Bronchial epithelial cell (primary cell): ENCODE results near the gene ISG15. TPM values are rescaled to one million over a fixed set of nuclear protein-coding genes. Genes with fewer than 3 reads are reported as not detected.

Experiments
- DNase-seq: peaks from one replicate; pipeline ENCODE4 v3.0.0-alpha.2; 2010; ENCODE audit warnings: low read depth
- FAIRE-seq: peaks from 2 replicates; lab custom pipeline; 2011; peaks lifted over from hg19 to GRCh38; lab: Jason Lieb, UNC
- H3K27me3 ChIP-seq: 2 replicates; pipeline ENCODE4 v1.5.1; 2011; ENCODE audit warnings: low read length; ENCODE audit not compliant: control insufficient read depth, insufficient read depth
- H3K36me3 ChIP-seq: 2 replicates; pipeline ENCODE4 v1.5.1; 2011; ENCODE audit warnings: low read length; ENCODE audit not compliant: control insufficient read depth, insufficient read depth
- H3K4me3 ChIP-seq: 2 replicates; pipeline ENCODE4 v1.5.1; 2011; ENCODE audit warnings: mild to moderate bottlenecking, low read depth, low read length, control low read depth
- total RNA-seq: library from RNA; depleted of rRNA; stranded (reverse); fragments of >200 nt; gene quantifications from 2 replicates; pipeline ENCODE4 v1.2.1, GENCODE V29; 2014
- TF ChIP-seq, protein P1 (sequence below): IDR thresholded peaks from 2 replicates; pipeline ENCODE4 v1.5.1; 2011; ENCODE audit warnings: mild to moderate bottlenecking, moderate library complexity, low read length, control low read depth, inconsistent platforms; ENCODE audit not compliant: insufficient read depth, severe bottlenecking

ISG15 gene
- total RNA-seq, 1 donor from 2014 or later, result 18.2 TPM

GRCh38 chr1:1062348-1063163, 49.3 kb downstream of the ISG15 start:
- DNase-seq (no peak), FAIRE-seq (no peak)
- Histone ChIP-seq H3K36me3 (no peaks in the 10 kb centered on the region), H3K27me3 (peaks cover 1% of the 10 kb centered on the region), H3K4me3 (no peak overlapping the region)
- TF ChIP-seq, protein P1, sequence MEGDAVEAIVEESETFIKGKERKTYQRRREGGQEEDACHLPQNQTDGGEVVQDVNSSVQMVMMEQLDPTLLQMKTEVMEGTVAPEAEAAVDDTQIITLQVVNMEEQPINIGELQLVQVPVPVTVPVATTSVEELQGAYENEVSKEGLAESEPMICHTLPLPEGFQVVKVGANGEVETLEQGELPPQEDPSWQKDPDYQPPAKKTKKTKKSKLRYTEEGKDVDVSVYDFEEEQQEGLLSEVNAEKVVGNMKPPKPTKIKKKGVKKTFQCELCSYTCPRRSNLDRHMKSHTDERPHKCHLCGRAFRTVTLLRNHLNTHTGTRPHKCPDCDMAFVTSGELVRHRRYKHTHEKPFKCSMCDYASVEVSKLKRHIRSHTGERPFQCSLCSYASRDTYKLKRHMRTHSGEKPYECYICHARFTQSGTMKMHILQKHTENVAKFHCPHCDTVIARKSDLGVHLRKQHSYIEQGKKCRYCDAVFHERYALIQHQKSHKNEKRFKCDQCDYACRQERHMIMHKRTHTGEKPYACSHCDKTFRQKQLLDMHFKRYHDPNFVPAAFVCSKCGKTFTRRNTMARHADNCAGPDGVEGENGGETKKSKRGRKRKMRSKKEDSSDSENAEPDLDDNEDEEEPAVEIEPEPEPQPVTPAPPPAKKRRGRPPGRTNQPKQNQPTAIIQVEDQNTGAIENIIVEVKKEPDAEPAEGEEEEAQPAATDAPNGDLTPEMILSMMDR, result no peak

- TF ChIP-seq, protein P1, result no peak
- peaks cover 1% of the 10 kb centered on the region for H3K27me3 ChIP-seq
- FAIRE-seq (no peak), DNase-seq (no peak)
- no peaks in the 10 kb centered on the region for H3K36me3 ChIP-seq
- H3K4me3 ChIP-seq, result peak overlapping the region; percentile 3
Observed at GRCh38 chr1:1063261-1063944, 50.1 kb downstream of the ISG15 start.

Other genes with a start within 250 kb of the ISG15 start
- 0.51 and 0.53 TPM in 2 replicates for gene SAMD11, start 89.6 kb upstream of the ISG15 start, total RNA-seq
- gene NOC2L, start 54.2 kb upstream of the ISG15 start, total RNA-seq, result 116 and 128 TPM in 2 replicates
- gene KLHL17, start 52.9 kb upstream of the ISG15 start, total RNA-seq, result 4.5 and 6.8 TPM in 2 replicates
- 1.6 and 5.4 TPM in 2 replicates for gene PLEKHN1, start 47.0 kb upstream of the ISG15 start, total RNA-seq
- gene PERM1, start 31.4 kb upstream of the ISG15 start, total RNA-seq, result under 0.01 TPM in 1 of 2 replicates, not detected in the other
- 42.6 and 83.5 TPM in 2 replicates for gene HES4, start 13.4 kb upstream of the ISG15 start, total RNA-seq
- 117 and 132 TPM in 2 replicates for gene AGRN, start 6.6 kb downstream of the ISG15 start, total RNA-seq
- 9.0 and 14.6 TPM in 2 replicates for gene RNF223, start 60.8 kb downstream of the ISG15 start, total RNA-seq
- 5.9 and 8.2 TPM in 2 replicates for gene C1orf159, start 102.6 kb downstream of the ISG15 start, total RNA-seq
- not detected in 2 replicates for gene TTLL10, start 160.4 kb downstream of the ISG15 start, total RNA-seq
- 1.7 TPM in 1 of 2 replicates, not detected in the other for gene TNFRSF18, start 193.1 kb downstream of the ISG15 start, total RNA-seq
- gene TNFRSF4, start 200.7 kb downstream of the ISG15 start, total RNA-seq, result 0.13 TPM in 1 of 2 replicates, not detected in the other
- 68.2 and 81.3 TPM in 2 replicates for gene SDF4, start 218.5 kb downstream of the ISG15 start, total RNA-seq
- gene B3GALT6, start 218.7 kb downstream of the ISG15 start, total RNA-seq, result 19.1 and 24.5 TPM in 2 replicates
- 1.3 and 2.7 TPM in 2 replicates for gene C1QTNF12, start 233.2 kb downstream of the ISG15 start, total RNA-seq